ENCODE results near the gene SLC39A3.
A peak's percentile ranks its signal among the peaks of the same experiment; 100 is the strongest.

Gene SLC39A3

DNA sequence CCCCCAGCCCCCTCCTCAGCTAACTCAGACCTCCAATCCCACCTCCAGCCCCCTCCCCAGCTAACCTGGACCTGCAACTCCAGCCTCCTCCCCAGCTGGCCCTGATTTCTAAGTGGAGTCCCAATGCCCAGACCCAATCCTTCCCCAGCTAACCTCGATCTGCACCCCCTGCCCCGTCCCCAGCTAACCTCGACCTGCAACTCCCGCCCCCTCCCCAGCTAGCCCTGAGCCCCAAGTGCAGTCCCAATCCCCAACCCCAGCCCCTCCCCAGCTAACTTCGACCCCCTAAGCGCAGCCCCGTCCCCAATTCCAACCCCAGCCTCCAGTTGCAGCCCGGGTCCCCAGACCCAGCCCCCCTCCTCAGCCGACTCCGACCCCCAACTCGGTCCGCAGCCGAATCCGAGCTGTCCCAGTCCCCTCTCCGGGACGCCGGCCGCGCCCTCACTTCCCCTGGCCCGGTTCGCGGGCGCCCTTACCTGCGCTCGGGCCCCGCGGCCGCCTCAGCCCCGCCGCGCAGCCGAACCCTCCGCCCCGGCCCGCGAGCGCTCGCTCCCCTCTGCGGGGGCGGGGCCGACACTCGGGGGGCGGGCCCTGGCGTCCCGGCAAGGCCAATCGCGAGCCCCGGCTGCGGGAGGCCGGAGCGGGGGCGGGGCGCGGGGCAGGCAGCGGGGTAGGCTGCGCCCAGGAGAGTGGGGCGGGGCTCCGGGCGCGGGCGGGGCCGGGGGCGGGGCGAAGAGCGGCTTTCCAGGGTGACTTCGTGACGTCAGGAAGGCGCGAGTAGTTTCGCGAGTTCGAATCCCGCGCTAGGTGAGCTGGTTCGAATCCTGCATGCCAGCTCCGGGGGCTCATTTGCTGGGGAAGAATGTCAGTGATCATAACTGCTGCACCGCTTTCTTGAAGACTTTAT lies 37.4 kb downstream of the SLC39A3 start, which contains the start of gene GNG7:
TSS of gene GNG7 (minus strand) at position 525 of the 907 bp plus-strand sequence. CDS start 182,006 bp downstream, outside the sequence.
- Histone ChIP-seq H3K4me3 (peak within 1 kb of the TSS; percentile 48), H3K9me3 (no peaks in the 10 kb centered on the region), H3K27me3 (ENCODE audit: low read depth) (no peaks in the 10 kb centered on the region), H3K36me3 (replicated peaks) (no peaks in the 10 kb centered on the region), H3K4me1 (no peaks in the 10 kb centered on the region)
- in situ Hi-C loops (cut with MboI; ENCODE audit: low sequenced_read_pairs): no loop called here
- DNase-seq (ENCODE audit: low spot score in 2 of 2): peak; percentile 81 to 97

DNA sequence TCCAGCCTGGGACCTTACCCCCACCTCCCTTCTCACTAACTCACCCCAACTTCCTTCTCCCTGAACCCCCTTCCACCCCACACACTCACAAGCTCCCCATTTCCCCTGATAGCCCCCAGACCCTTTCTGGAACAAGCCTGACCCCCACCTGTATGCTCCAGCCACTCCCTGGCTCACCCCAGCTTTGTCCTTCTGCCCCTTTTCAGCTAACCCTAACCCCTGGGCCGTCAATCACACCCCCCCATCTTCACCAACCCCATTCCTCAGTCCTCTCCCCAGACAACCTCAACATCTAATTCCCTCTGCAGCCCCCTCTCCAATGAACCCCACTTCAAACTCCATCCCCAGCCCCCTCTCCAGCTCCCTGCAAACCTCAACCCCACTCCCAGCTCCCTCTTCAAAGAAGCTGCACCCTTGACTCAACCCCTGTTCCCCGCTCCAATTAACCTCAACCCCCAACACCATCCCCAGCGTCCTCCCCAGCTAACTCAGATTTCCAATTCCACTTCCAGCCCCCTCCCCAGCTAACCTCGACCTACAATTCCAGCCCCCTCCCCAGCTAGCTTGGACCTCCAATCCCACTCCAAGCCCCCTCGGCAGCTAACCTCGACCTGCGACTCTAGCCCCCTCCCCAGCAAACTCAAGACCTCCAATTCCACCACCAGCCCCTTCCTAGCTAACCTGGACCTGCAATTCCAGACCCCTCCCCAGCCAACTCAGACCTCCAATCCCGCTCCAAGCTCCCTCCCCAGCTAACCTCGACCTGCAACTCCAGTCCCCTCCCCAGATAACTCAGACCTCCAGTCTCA lies 38.3 kb downstream of the SLC39A3 start:
- DNase-seq (ENCODE audit: low spot score in 2 of 2): no peak
- Histone ChIP-seq H3K4me3 (peak overlapping the region; percentile 48), H3K27me3 (ENCODE audit: low read depth) (no peaks in the 10 kb centered on the region), H3K36me3 (replicated peaks) (no peaks in the 10 kb centered on the region), H3K9me3 (no peaks in the 10 kb centered on the region), H3K4me1 (no peaks in the 10 kb centered on the region)
- in situ Hi-C loops (cut with MboI; ENCODE audit: low sequenced_read_pairs): no loop called here

GRCh38 chr19:2700660-2701360 lies 39.0 kb downstream of the SLC39A3 start:
- DNase-seq (ENCODE audit: low spot score in 2 of 2): no peak
- in situ Hi-C loops (cut with MboI; ENCODE audit: low sequenced_read_pairs): no loop called here

GRCh38 chr19:2699413-2700140 lies 40.2 kb downstream of the SLC39A3 start:
- H3K4me1 ChIP-seq: no peaks in the 10 kb centered on the region
- no peak for DNase-seq (ENCODE audit: low spot score in 2 of 2)
- no peaks in the 10 kb centered on the region for H3K9me3 ChIP-seq
- no peaks in the 10 kb centered on the region for H3K27me3 ChIP-seq (ENCODE audit: low read depth)
- H3K4me3 ChIP-seq: no peak overlapping the region
- no peaks in the 10 kb centered on the region for H3K36me3 ChIP-seq (replicated peaks)
- in situ Hi-C loops (cut with MboI; ENCODE audit: low sequenced_read_pairs): no loop called here

More at GRCh38 chr19:2700660-2701360, 39.0 kb downstream of the SLC39A3 start:
- H3K9me3 ChIP-seq: no peaks in the 10 kb centered on the region
- no peak overlapping the region for H3K4me3 ChIP-seq
- H3K27me3 ChIP-seq (ENCODE audit: low read depth): no peaks in the 10 kb centered on the region
- no peaks in the 10 kb centered on the region for H3K36me3 ChIP-seq (replicated peaks)
- H3K4me1 ChIP-seq: no peaks in the 10 kb centered on the region

- Histone ChIP-seq H3K36me3 (replicated peaks) (no peaks in the 10 kb centered on the region), H3K9me3 (no peaks in the 10 kb centered on the region), H3K4me1 (no peaks in the 10 kb centered on the region), H3K27me3 (ENCODE audit: low read depth) (no peaks in the 10 kb centered on the region), H3K4me3 (no peak overlapping the region)
- in situ Hi-C loops (cut with MboI; ENCODE audit: low sequenced_read_pairs): no loop called here
- no peak for DNase-seq (ENCODE audit: low spot score in 2 of 2)
Observed at GRCh38 chr19:2694196-2694595, 45.6 kb downstream of the SLC39A3 start.

DNA sequence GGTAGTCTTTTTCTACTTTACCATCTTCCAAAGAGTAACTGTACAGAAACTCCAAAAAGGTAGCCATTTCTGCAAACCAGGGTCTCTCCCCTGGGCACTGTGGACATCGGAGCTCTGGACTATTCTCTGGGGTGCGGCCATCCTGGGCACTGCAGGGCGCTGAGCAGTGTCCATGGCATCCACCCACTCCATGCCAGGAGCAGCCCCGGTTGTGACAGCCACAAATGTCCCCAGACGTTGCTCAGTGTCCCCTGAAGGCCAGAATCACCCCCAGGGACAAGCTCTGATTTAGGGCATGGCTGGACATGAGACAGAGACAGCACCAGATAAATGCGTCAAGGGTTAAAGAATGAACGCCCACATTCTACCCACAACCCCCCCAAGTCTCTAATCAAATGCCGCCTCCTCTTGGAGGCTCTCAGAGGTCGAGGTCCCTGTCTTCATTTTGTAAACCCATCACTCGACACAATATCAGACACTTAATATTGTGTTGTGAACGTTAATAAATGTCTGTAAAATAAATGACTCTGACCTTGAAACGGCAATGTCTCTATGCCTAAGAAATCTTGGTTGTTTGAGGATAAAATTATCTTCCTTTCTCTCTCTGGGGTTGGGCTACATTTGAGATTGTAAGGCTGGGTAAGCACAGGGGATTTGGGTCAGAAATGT lies 46.2 kb downstream of the SLC39A3 start:
- Histone ChIP-seq H3K4me1 (no peaks in the 10 kb centered on the region), H3K36me3 (replicated peaks) (no peaks in the 10 kb centered on the region), H3K27me3 (ENCODE audit: low read depth) (no peaks in the 10 kb centered on the region), H3K4me3 (no peak overlapping the region), H3K9me3 (no peaks in the 10 kb centered on the region)
- in situ Hi-C loops (cut with MboI; ENCODE audit: low sequenced_read_pairs): no loop called here
- DNase-seq (ENCODE audit: low spot score in 2 of 2): no peak

GRCh38 chr19:2691951-2692350 lies 47.9 kb downstream of the SLC39A3 start:
- no peaks in the 10 kb centered on the region for H3K36me3 ChIP-seq (replicated peaks)
- H3K27me3 ChIP-seq (ENCODE audit: low read depth): no peaks in the 10 kb centered on the region
- DNase-seq (ENCODE audit: low spot score in 2 of 2): no peak
- H3K4me3 ChIP-seq: no peak overlapping the region
- H3K4me1 ChIP-seq: no peaks in the 10 kb centered on the region
- H3K9me3 ChIP-seq: no peaks in the 10 kb centered on the region
- in situ Hi-C loops (cut with MboI; ENCODE audit: low sequenced_read_pairs): no loop called here

DNA sequence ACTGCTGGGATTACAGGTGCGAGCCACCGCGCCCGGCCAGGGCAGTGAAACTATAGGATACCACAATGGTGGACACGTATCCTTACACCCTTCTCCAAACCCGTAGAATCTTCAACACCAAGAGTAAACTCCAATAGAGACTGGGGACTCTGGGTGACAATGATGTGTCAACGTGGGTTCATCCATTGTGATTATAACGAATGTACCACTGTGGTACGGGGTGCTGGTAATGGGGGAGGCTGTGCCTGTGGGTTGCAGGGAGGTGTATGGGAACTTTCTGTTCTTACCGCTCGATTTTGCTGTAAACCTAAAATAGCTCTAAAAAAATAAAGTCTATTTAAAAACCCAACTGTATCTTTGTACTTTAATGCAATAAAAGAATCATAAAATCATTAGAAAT lies 49.0 kb downstream of the SLC39A3 start:
- no peak overlapping the region for H3K4me3 ChIP-seq
- DNase-seq (ENCODE audit: low spot score in 2 of 2): no peak
- in situ Hi-C loops (cut with MboI; ENCODE audit: low sequenced_read_pairs): no loop called here
- H3K36me3 ChIP-seq (replicated peaks): no peaks in the 10 kb centered on the region
- H3K27me3 ChIP-seq (ENCODE audit: low read depth): no peaks in the 10 kb centered on the region
- no peaks in the 10 kb centered on the region for H3K9me3 ChIP-seq
- H3K4me1 ChIP-seq: no peaks in the 10 kb centered on the region

- DNase-seq (ENCODE audit: low spot score in 2 of 2): no peak
- in situ Hi-C loops (cut with MboI; ENCODE audit: low sequenced_read_pairs): no loop called here
- no peak overlapping the region for H3K4me3 ChIP-seq
- no peaks in the 10 kb centered on the region for H3K9me3 ChIP-seq
- no peaks in the 10 kb centered on the region for H3K4me1 ChIP-seq
- H3K36me3 ChIP-seq (replicated peaks): no peaks in the 10 kb centered on the region
- H3K27me3 ChIP-seq (ENCODE audit: low read depth): no peaks in the 10 kb centered on the region
Observed at GRCh38 chr19:2686360-2686759, 53.5 kb downstream of the SLC39A3 start.

DNA sequence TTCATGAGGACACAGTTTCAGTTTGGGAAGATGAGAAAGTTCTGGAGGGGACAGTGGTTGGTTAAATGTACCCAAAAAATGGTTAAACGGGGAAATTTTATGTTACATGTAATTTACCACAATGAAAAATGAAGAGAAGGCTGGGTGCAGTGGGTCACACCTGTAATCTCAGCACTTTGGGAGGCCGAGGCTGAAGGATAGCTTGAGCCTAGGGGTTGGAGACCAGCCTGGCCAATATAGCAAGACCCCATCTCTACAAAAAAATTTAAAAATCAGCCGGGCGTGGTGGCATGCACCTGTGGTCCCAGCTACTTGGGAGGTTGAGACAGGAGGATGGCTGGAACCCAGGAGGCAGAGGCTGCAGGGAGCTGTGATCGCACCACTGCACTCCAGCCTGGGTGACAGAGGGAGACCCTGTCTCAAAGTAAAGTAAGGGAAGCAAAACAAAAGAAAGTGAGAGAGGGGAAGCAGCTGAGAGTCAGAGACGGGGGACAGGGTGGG lies 54.6 kb downstream of the SLC39A3 start:
- Histone ChIP-seq H3K4me1 (no peaks in the 10 kb centered on the region), H3K36me3 (replicated peaks) (no peaks in the 10 kb centered on the region), H3K4me3 (no peak overlapping the region), H3K27me3 (ENCODE audit: low read depth) (no peaks in the 10 kb centered on the region), H3K9me3 (no peaks in the 10 kb centered on the region)
- in situ Hi-C loops (cut with MboI; ENCODE audit: low sequenced_read_pairs): no loop called here
- DNase-seq (ENCODE audit: low spot score in 2 of 2): no peak

DNA sequence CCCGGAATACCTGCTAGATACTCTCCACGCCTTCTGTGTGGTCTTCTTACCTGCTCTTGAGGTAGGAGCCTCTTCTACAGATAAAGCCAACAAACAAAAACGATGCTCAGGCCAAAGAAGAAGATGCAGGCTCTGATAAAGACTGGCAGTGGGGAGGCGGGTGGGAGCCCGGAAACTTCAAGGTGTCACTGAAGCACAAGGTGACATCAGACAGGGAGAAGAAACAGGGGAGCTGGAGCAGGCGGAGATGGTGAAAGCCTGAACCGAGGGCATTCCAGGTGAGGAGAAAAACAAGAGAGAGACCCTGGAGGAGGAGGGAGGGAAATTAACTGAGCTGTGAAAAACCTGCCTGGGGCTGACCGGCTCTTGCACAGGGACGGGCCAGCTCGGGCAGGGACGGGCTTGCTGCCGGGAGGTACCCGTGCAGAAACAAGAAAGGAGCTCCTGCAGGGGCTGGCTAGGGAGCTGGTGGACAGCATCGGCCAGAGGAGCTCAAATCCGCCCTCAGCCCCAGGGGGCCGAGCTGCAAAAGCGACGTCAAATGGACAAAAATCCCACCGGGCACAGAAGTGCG lies 56.3 kb downstream of the SLC39A3 start:
- no peaks in the 10 kb centered on the region for H3K36me3 ChIP-seq (replicated peaks)
- H3K4me3 ChIP-seq: no peak overlapping the region
- H3K4me1 ChIP-seq: no peaks in the 10 kb centered on the region
- in situ Hi-C loops (cut with MboI; ENCODE audit: low sequenced_read_pairs): no loop called here
- no peak for DNase-seq (ENCODE audit: low spot score in 2 of 2)
- no peaks in the 10 kb centered on the region for H3K27me3 ChIP-seq (ENCODE audit: low read depth)
- H3K9me3 ChIP-seq: no peaks in the 10 kb centered on the region
